KOPT-K1 (cell line): ENCODE results near the gene LMO1.

Source experiments
- H3K27ac ChIP-seq: fragments of 200-600 bp; sonication (generic); 2 replicates; pipeline ENCODE4 v1.5.1; 2016; ENCODE audit warnings: antibody characterized with exemption, mild to moderate bottlenecking, low read depth, low read length; ENCODE audit not compliant: poor library complexity, severe bottlenecking
- H3K36me3 ChIP-seq: fragments of 200-600 bp; sonication (generic); 2 replicates; pipeline ENCODE4 v1.5.1; 2017; ENCODE audit warnings: antibody characterized with exemption, mild to moderate bottlenecking, low read length, moderate library complexity; ENCODE audit not compliant: insufficient read depth
- H3K9me3 ChIP-seq: fragments of 200-600 bp; sonication (generic); 2 replicates; pipeline ENCODE4 v1.5.1; 2017; ENCODE audit warnings: antibody characterized with exemption, low read length, mild to moderate bottlenecking; ENCODE audit not compliant: insufficient read depth, poor library complexity, severe bottlenecking

The LMO1 gene

DNA sequence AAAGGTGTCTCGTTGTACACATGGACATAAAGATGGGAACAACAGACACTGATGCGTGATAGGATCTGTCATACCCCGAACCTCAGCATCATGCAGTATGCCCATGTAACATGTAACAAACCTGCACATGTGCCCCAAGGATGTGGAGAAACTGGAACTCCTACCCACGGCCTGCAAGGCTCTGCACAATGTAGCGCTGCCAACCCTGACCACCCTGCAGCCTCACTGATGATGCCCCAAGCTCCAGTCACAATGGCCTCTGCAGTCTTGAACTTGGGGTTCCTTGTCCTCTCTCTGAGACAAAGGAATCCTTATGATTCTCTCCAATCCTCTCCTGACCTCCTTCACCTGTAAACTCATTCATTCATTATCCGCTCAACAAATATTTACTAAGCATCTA is 14.2 kb downstream of the LMO1 start:
- H3K9me3 ChIP-seq, result no peaks in the 10 kb centered on the region
- no peaks in the 10 kb centered on the region for H3K36me3 ChIP-seq
- H3K27ac ChIP-seq, result no peak overlapping the region

GRCh38 chr11:8248786-8249185 is 14.9 kb downstream of the LMO1 start:
- Histone ChIP-seq H3K9me3 (no peaks in the 10 kb centered on the region), H3K27ac (no peak overlapping the region), H3K36me3 (no peaks in the 10 kb centered on the region)

DNA sequence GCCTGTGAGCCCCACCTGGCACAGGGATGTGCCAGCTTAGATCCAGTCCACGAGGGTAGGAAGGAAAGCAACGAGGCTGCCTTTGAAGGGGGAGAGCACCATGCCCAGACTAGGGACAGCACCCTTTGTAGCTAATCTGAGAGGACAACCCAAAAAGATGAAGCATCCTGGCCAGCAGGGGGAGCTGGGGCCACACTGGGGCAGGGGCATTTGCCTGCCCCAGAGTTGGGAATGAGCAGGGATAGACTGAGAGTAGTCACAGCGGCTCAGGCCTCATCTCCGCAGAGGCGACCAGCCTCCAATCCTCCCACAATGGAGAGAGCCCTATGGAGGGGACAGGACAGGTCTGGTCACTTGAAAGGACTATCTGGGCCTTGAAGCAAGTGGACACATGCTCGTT is 16.4 kb downstream of the LMO1 start:
- H3K9me3 ChIP-seq, result no peaks in the 10 kb centered on the region
- H3K36me3 ChIP-seq, result no peaks in the 10 kb centered on the region
- no peak overlapping the region for H3K27ac ChIP-seq

DNA sequence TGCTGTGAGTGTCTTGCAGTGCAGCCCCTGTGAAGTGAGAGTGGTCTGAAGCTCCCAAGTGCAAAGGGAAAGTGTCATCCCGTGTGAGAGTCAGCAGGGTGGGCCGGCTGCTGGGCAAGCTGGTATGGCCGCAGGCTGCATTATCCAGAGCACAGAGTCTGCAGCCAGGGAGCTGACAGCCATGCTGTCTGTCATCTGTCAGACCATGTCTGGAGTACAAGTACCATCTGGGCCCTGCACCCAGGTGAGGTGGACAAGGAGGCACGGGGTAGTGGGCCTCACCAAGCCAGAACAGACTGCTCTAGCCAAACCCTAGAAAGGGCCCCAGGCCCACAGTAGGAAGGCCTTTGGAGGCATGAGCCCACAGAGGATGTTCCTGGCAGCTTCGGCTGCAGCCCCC is 20.2 kb downstream of the LMO1 start:
- H3K27ac ChIP-seq, result no peak overlapping the region
- H3K9me3 ChIP-seq, result no peaks in the 10 kb centered on the region
- no peaks in the 10 kb centered on the region for H3K36me3 ChIP-seq

DNA sequence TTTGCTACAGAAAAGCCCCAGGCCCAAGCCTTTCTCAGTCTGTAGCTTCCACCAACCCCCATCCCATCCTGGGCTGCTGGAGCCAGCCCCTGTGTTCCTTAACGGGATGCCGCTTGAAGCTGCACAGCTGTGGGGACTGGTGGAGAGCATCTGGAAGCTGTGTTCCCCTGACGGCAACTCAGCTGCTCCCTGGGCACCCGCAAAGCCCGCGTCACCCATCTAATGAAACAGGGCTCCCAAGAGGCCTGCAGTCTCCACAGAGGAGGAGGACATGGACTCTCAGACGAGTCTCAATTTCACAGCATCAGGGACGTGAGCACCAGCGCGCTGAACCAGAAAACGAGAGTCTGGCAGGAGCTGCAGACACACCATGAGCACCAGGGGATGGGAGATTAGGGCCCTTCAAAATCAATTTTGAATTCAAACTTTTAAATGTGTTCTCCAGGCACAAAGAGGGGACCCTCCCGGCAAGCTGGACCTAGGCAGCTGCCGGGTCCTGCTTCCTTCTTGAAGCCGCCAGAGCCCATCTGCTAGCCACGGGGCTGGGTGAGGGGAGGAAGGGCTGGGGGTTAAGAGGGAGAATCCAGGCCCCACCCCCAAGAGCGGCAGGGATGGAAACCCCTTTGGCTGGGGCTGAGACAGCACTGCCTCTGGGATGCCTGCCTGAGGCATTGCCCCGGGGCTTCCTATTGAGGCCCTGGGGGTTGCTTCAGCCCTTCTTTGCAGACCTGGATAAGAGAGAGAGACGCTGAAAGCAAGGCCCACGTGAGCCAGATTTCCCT is 21.0 kb downstream of the LMO1 start:
- no peaks in the 10 kb centered on the region for H3K9me3 ChIP-seq
- H3K36me3 ChIP-seq, result no peaks in the 10 kb centered on the region
- H3K27ac ChIP-seq, result no peak overlapping the region

DNA sequence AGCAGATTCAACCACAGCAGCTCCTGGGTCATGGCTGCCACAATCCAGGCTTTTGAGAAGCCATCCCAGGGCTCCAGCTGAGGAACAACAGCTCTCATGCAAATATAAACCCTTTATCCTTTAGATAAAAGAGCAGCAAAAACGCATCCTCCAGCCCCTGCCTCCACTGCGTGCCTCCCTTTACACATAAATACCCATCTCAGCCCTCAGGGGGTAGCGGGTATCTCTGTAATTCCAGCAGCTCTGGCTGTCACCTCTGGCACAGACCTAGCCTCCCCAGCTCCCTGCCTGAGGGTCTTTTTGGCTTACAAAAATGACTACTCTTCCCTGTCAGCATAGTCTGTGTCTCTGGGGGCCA is 21.6 kb downstream of the LMO1 start:
- Histone ChIP-seq H3K9me3 (no peaks in the 10 kb centered on the region), H3K27ac (no peak overlapping the region), H3K36me3 (no peaks in the 10 kb centered on the region)

GRCh38 chr11:8241373-8242117 is 22.1 kb downstream of the LMO1 start:
- Histone ChIP-seq H3K36me3 (no peaks in the 10 kb centered on the region), H3K27ac (no peak overlapping the region), H3K9me3 (no peaks in the 10 kb centered on the region)

DNA sequence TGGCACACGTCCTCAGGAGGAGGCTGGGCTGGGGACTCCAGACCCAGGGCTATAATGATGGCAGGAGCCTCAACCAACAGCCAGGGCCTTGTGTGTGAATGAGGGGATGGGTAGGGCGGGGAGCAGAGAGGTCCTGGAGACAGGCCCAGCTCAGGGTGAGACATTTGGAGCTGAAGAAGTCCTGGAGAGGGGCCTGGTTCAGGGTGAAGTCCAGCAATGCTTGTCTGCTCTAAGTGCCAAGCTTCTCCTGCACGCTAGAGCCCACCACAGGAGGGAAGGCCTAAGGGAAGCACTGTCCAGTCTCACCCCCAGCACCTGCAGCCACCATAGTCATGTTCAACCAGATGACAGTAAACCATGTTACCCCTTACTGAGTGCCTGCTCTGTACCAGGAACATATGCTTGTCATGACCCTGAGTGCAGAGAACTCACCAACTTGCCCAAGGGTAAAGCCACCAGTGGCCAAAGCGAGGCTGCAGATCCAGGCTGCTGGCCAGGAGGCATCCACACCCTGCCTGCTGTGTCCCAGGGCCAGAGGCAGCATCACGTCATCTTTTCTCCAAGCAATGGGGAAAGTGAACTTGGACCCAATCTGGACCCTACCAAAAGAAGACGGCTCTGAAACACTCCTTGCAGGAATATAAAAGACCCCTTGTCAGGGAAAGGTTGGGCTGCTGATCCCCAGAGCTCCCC is 24.0 kb downstream of the LMO1 start:
- Histone ChIP-seq H3K27ac (no peak overlapping the region), H3K36me3 (no peaks in the 10 kb centered on the region), H3K9me3 (no peaks in the 10 kb centered on the region)

GRCh38 chr11:8239040-8239439 is 24.6 kb downstream of the LMO1 start:
- Histone ChIP-seq H3K9me3 (no peaks in the 10 kb centered on the region), H3K27ac (no peak overlapping the region), H3K36me3 (no peaks in the 10 kb centered on the region)

- Histone ChIP-seq H3K9me3 (no peaks in the 10 kb centered on the region), H3K27ac (no peak overlapping the region), H3K36me3 (no peaks in the 10 kb centered on the region)
These were observed 26.2 kb downstream of the LMO1 start for GRCh38 chr11:8237453-8237852.

DNA sequence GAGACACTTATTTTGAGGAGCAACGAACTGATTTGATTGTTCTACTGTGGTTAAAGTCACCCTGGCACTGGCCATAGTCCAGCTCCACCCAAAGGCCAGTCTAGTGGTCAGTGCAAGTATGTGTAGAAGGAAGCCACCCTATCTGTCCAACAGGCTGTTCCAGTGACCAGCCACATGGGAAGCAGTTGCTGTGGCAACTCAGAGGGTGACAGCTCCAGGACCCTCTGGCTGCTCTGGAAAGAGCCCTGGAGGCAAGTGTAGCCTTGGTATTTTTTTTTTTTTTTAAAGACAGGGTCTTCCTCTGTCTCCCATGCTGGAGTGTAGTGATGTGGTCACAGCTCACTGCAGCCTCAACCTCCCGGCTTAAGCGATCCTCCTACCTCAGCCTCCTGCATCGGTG is 27.8 kb downstream of the LMO1 start:
- Histone ChIP-seq H3K9me3 (no peaks in the 10 kb centered on the region), H3K27ac (no peak overlapping the region), H3K36me3 (no peaks in the 10 kb centered on the region)

DNA sequence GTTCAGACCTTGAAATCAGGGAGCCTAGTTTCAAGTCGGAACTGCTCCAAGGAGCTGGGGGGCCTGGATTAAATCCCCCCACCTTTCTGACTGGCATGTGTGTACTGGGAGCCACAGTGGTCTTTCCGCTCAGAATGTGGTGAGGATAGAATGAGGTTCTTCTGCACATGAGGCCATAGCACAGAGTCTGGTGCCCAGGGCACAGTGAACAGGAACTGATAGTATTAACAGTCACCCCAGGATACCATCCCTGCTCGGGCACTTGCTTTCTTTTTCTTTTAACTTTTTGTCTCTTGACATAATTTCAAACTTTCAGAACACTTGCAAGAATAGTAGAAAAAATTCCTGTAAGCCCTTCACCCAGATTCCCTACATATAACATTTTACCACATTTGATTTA is 28.8 kb downstream of the LMO1 start:
- H3K27ac ChIP-seq, result no peak overlapping the region
- H3K36me3 ChIP-seq, result no peaks in the 10 kb centered on the region
- no peaks in the 10 kb centered on the region for H3K9me3 ChIP-seq

GRCh38 chr11:8234425-8234821 is 29.3 kb downstream of the LMO1 start:
- Histone ChIP-seq H3K27ac (no peak overlapping the region), H3K9me3 (no peaks in the 10 kb centered on the region), H3K36me3 (no peaks in the 10 kb centered on the region)

DNA sequence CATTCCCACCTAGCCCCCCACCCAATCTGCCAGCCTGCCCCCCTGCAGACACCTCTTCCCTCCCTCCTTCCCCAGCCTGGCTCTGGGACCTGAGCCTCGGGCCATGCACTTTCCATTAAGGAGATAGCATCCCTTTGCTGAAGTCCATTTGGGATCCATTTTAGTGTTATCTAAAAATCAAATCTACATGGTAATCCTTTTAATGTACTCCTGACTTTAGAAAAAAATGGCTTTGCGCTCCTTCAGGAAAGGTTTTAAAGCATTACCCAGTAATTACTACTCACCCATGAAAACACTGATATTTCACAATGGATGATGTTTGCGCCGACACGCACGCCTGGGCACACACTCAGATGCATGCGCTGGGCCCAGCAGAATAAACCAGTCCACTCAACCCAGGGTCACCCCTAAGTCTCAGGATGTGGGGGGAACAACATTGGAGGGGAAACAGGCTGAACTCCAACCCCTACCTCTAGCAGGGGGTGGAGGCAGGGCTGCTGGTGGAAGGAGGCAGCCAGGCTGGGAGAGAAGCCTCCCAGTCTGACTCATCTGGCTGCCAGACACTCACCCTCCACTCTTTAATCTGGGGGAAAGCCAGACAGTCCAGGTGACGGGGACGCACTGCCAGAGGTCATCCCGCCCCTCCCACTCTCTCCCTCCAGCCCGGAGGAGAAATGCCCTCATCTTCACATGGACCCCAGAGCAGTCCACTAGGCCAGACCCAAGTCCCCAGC is 29.8 kb downstream of the LMO1 start:
- Histone ChIP-seq H3K36me3 (no peaks in the 10 kb centered on the region), H3K9me3 (no peaks in the 10 kb centered on the region), H3K27ac (no peak overlapping the region)
